Upper lobe of right lung (tissue), 1 donor: ENCODE data around the gene ODF2. TPM values are rescaled to one million over a fixed set of nuclear protein-coding genes. Genes with fewer than 3 reads are reported as not detected.
A peak's percentile ranks its signal among the peaks of the same experiment; 100 is the strongest.
"Not testable (repeated sequence)": the region's sequence is repeated elsewhere in the genome, so short reads cannot be mapped to it uniquely, and the experiment has no call there.

Source experiments
- ATAC-seq: fragments of 200-7000 bp; cut with Tn5 transposase; one replicate; pipeline ENCODE4 v1.9.1; 2020; ENCODE audit warnings: mild to moderate bottlenecking, moderate library complexity
- DNase-seq: peaks from one replicate; pipeline ENCODE4 v3.0.0-alpha.2; 2020
- H3K27ac ChIP-seq: fragments of 200-600 bp; one replicate; pipeline ENCODE4 v1.8.0; 2022
- H3K27me3 ChIP-seq: fragments of 200-600 bp; one replicate; pipeline ENCODE4 v1.8.0; 2022; ENCODE audit warnings: mild to moderate bottlenecking
- H3K36me3 ChIP-seq: fragments of 200-600 bp; one replicate; pipeline ENCODE4 v1.8.0; 2022
- H3K4me1 ChIP-seq: fragments of 200-600 bp; one replicate; pipeline ENCODE4 v1.8.0; 2022
- H3K4me3 ChIP-seq: fragments of 200-600 bp; one replicate; pipeline ENCODE4 v1.8.0; 2022; ENCODE audit warnings: mild to moderate bottlenecking
- H3K9me3 ChIP-seq: fragments of 200-600 bp; one replicate; pipeline ENCODE4 v1.8.0; 2022
- intact Hi-C: fragments of 100-400 bp; cut with DNase I; formaldehyde crosslinking; loops from one replicate; pipeline ENCODE4 v1.11.0; 2022
- total RNA-seq: library from RNA; stranded (reverse); fragmentation: NEBNext Ultra II Directional; extraction: Animal tissue kit (Norgen Biotek cat#: 25700); gene quantifications from one replicate; pipeline ENCODE4 v1.2.1, GENCODE V29; 2021
- TF ChIP-seq, protein P1 (sequence below): fragments of 200-600 bp; IDR thresholded peaks from one replicate; pipeline ENCODE4 v1.8.0; 2022; ENCODE audit warnings: antibody characterized with exemption
- donor health status: DM: no; HTN: yes; CAD: no; lungs with severe emphysema.

ODF2 gene
- total RNA-seq, 1 donor from 2014 or later: 17.3 TPM

DNA sequence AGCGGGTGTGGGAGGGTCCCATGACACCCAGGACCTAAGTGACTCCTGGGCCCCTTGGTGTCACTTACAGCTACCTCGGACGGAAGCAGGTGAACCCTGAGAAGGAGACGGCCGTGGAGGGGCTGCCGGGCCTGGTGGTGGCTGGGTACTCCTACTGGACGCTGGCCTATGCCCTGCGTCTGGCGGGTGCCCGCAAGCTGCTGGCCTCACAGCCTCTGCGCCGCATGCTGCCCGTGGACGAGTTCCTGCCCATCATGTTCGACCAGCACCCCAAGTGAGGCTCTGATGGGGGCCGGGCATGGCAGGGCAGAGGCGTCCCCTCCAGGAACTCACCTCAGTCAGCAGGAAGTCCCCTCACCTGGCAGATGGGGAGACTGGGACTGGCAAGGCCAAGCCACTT is 21.5 kb upstream of the ODF2 start:
- no peak overlapping the region for H3K27ac ChIP-seq
- ATAC-seq (no peak), DNase-seq (no peak)
- H3K27me3 ChIP-seq: no peaks in the 10 kb centered on the region
- peaks cover 5% of the 10 kb centered on the region for H3K4me1 ChIP-seq
- H3K4me3 ChIP-seq: no peak overlapping the region
- H3K36me3 ChIP-seq: no peaks in the 10 kb centered on the region
- intact Hi-C loops: no loop called here
- TF ChIP-seq, protein P1, sequence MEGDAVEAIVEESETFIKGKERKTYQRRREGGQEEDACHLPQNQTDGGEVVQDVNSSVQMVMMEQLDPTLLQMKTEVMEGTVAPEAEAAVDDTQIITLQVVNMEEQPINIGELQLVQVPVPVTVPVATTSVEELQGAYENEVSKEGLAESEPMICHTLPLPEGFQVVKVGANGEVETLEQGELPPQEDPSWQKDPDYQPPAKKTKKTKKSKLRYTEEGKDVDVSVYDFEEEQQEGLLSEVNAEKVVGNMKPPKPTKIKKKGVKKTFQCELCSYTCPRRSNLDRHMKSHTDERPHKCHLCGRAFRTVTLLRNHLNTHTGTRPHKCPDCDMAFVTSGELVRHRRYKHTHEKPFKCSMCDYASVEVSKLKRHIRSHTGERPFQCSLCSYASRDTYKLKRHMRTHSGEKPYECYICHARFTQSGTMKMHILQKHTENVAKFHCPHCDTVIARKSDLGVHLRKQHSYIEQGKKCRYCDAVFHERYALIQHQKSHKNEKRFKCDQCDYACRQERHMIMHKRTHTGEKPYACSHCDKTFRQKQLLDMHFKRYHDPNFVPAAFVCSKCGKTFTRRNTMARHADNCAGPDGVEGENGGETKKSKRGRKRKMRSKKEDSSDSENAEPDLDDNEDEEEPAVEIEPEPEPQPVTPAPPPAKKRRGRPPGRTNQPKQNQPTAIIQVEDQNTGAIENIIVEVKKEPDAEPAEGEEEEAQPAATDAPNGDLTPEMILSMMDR: no peak
- no peaks in the 10 kb centered on the region for H3K9me3 ChIP-seq

DNA sequence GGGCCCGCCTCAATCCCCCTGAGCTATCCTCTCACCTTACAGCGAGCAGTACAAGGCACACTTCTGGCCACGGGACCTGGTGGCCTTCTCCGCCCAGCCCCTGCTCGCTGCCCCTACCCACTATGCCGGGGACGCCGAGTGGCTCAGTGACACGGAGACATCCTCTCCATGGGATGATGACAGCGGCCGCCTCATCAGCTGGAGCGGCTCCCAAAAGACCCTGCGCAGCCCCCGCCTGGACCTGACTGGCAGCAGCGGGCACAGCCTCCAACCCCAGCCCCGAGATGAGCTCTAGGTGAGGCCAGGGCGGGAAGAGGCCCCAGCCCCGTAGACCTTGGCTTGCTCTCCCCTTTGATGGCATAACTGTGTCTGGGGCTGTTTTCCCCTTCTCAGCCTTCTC is 20.2 kb upstream of the ODF2 start:
- ATAC-seq (no peak), DNase-seq (no peak)
- intact Hi-C loops: no loop called here
- TF ChIP-seq, protein P1: no peak
- Histone ChIP-seq H3K4me1 (peaks cover 5% of the 10 kb centered on the region), H3K27me3 (no peaks in the 10 kb centered on the region), H3K36me3 (no peaks in the 10 kb centered on the region), H3K4me3 (no peak overlapping the region), H3K27ac (no peak overlapping the region), H3K9me3 (no peaks in the 10 kb centered on the region)

DNA sequence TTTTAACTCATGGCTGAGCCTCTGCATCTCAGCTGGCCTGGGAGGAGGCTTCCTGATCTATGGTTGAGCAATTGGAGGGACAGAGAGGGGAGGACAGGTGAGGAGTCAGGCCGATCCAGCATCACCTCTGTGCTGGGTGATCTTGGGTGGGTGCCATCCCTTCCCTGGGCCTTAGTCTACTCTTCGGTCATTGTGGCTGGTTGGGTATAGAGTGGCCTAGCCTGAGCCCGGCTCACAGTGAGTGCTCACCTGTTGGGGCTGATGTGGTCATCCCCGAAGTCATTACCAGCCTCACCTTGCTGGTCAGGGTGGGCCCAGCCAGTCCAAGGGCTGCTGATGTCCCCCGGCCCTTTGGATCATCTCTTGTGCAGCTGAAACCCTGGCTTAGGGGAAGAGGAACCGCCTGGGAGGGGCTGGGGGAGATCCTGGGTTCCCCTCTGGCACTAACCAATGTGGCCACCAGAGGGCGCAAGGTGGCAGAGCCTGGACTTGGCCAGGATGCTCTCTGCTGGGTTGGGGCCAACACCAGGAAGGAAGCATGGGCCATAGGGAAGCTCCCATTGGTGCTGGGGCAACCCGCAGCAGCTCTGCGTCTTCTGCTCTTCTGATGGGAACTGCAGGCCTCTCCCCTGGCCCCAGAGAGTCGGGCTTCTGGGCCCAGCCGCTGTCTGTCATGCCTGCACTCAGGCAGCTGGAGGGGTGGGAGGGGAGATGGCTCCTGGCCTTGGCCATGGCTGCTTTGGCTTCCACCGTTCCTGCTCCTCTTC is 17.3 kb upstream of the ODF2 start:
- Histone ChIP-seq H3K36me3 (no peaks in the 10 kb centered on the region), H3K9me3 (no peaks in the 10 kb centered on the region), H3K4me3 (no peak overlapping the region), H3K27ac (no peak overlapping the region), H3K4me1 (peaks cover 5% of the 10 kb centered on the region), H3K27me3 (no peaks in the 10 kb centered on the region)
- DNase-seq (peak; percentile 91), ATAC-seq (peak; percentile 98)
- TF ChIP-seq, protein P1: peak; percentile 97
- intact Hi-C loops: no loop called here

DNA sequence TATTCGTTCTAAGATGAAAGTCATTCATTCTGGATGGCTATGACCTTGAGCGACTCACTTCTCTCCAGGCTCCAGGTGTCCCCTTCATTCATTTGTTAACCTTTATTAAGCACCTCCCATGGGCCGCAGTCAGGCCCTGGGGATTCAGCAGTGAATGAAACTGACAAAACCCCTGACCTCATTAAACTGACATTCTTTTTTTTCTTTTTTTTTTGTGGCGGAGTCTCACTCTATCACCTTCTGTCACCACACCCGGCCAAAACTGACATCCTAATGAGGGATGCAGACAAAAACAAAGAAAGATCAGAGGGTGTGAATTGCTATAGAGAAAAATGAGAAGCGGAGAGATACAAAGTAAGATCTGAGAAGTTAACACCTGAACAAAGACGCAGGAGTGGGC is 16.5 kb upstream of the ODF2 start:
- H3K27ac ChIP-seq: no peak overlapping the region
- H3K4me1 ChIP-seq: peaks cover 5% of the 10 kb centered on the region
- TF ChIP-seq, protein P1: no peak
- no peak overlapping the region for H3K4me3 ChIP-seq
- H3K27me3 ChIP-seq: no peaks in the 10 kb centered on the region
- intact Hi-C loops: no loop called here
- DNase-seq (no peak), ATAC-seq (no peak)
- no peaks in the 10 kb centered on the region for H3K9me3 ChIP-seq
- no peaks in the 10 kb centered on the region for H3K36me3 ChIP-seq

DNA sequence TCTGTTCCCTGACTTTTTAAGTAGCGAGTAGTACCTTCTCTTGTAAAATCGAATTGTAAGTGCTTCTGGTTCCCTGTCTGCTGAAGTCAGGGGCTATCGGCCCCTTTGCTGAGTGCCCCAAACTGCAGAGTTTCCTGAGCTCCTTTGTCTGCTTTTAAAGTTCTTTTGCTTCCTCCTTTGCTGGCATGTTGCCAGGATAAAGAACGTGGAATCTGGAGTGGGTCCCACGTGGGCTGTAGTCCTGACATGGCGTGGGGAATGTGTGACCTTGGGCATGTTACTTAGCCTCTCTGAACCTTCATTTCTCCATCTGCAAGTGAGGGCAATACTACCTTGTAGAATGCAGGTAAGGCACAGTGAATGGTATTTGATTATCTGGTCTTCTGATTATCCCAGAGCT is 13.7 kb upstream of the ODF2 start:
- Histone ChIP-seq H3K27me3 (no peaks in the 10 kb centered on the region), H3K36me3 (no peaks in the 10 kb centered on the region), H3K9me3 (no peaks in the 10 kb centered on the region), H3K4me1 (peaks cover 5% of the 10 kb centered on the region), H3K4me3 (no peak overlapping the region), H3K27ac (no peak overlapping the region)
- TF ChIP-seq, protein P1: no peak
- DNase-seq (no peak), ATAC-seq (no peak)
- intact Hi-C loops: no loop called here

DNA sequence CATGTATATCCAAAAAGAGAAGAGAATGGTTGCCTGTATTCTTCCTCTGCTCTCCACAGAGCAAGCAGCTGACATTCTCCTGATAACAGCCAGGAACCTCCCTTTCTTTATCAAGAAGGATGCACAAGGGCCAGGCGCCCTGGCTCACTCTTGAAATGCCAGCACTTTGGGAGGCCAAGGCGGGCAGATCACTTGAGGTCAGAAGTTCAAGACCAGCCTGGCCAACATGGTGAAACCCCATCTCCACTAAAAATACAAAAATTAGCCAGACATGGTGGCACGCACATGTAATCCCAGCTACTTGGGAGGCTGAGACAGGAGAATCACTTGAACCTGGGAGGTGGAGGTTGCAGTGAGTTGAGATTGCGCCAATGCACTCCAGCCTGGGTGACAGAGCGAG is 9.3 kb upstream of the ODF2 start:
- DNase-seq, H3K9me3 ChIP-seq, H3K36me3 ChIP-seq, H3K4me3 ChIP-seq, intact Hi-C loops, H3K4me1 ChIP-seq, H3K27ac ChIP-seq, ATAC-seq, H3K27me3 ChIP-seq: not testable (repeated sequence)
